NT2/D1 (cell line): ENCODE measurements around the gene MLH3.

ENCODE experiments used
- DNase-seq: peaks from one replicate; pipeline ENCODE4 v3.0.0-alpha.2; 2011; ENCODE audit warnings: low read depth, low spot score
- H3K27me3 ChIP-seq: 2 replicates; pipeline ENCODE4 v1.6.0; 2011; ENCODE audit warnings: mild to moderate bottlenecking; ENCODE audit not compliant: insufficient read length, insufficient read depth
- H3K36me3 ChIP-seq: 2 replicates; pipeline ENCODE4 v1.6.1; 2011; ENCODE audit warnings: mild to moderate bottlenecking, low read length, mixed read lengths; ENCODE audit not compliant: insufficient read depth, insufficient read length
- H3K4me1 ChIP-seq: 2 replicates; pipeline ENCODE4 v1.5.1; 2011; ENCODE audit not compliant: insufficient read depth, insufficient read length
- H3K4me3 ChIP-seq: 2 replicates; pipeline ENCODE4 v1.5.1; 2011; ENCODE audit warnings: low read depth; ENCODE audit not compliant: insufficient read length
- H3K9ac ChIP-seq: 2 replicates; pipeline ENCODE4 v1.6.0; 2011; ENCODE audit warnings: low read depth; ENCODE audit not compliant: insufficient read length
- H3K9me3 ChIP-seq: 2 replicates; pipeline ENCODE4 v1.5.1; 2011; ENCODE audit warnings: mild to moderate bottlenecking, low read length; ENCODE audit not compliant: insufficient read depth
- SUZ12 ChIP-seq: IDR thresholded peaks from 2 replicates; pipeline ENCODE4 v1.6.1; 2011; ENCODE audit not compliant: insufficient read length, insufficient read depth; ENCODE audit errors: extremely low read depth
- YY1 ChIP-seq: IDR thresholded peaks from 2 replicates; pipeline ENCODE4 v1.6.1; 2011; ENCODE audit not compliant: insufficient read length, insufficient read depth
- ZNF274 ChIP-seq: IDR thresholded peaks from 2 replicates; pipeline ENCODE4 v1.6.1; 2011; ENCODE audit warnings: mild to moderate bottlenecking, low read depth, low read length

Gene MLH3

GRCh38 chr14:75067212-75067611 lies 15.9 kb upstream of the MLH3 start:
- Histone ChIP-seq H3K4me3 (no peak overlapping the region), H3K9ac (no peak overlapping the region), H3K27me3 (no peaks in the 10 kb centered on the region), H3K9me3 (no peaks in the 10 kb centered on the region), H3K36me3 (peaks cover 2% of the 10 kb centered on the region), H3K4me1 (peaks cover 4% of the 10 kb centered on the region)
- TF ChIP-seq YY1, result no peak
- TF ChIP-seq ZNF274, result no peak
- no peak for TF ChIP-seq SUZ12
- no peak for DNase-seq

- DNase-seq, result no peak
- TF ChIP-seq YY1, result no peak
- no peak for TF ChIP-seq ZNF274
- TF ChIP-seq SUZ12, result no peak
- H3K27me3 ChIP-seq, result no peaks in the 10 kb centered on the region
- H3K4me1 ChIP-seq, result peaks cover 4% of the 10 kb centered on the region
- no peak overlapping the region for H3K9ac ChIP-seq
- peaks cover 2% of the 10 kb centered on the region for H3K36me3 ChIP-seq
- H3K4me3 ChIP-seq, result no peak overlapping the region
- H3K9me3 ChIP-seq, result no peaks in the 10 kb centered on the region
Observed at GRCh38 chr14:75066691-75067090, 15.4 kb upstream of the MLH3 start.

GRCh38 chr14:75064205-75064567 lies 12.9 kb upstream of the MLH3 start:
- no peak overlapping the region for H3K9ac ChIP-seq
- no peaks in the 10 kb centered on the region for H3K27me3 ChIP-seq
- no peak for DNase-seq
- H3K36me3 ChIP-seq, result peaks cover 22% of the 10 kb centered on the region
- TF ChIP-seq ZNF274 (no peak), YY1 (no peak), SUZ12 (no peak)
- no peak overlapping the region for H3K4me3 ChIP-seq
- peaks cover 10% of the 10 kb centered on the region; the same call in 1 of the 2 replicates for H3K9me3 ChIP-seq
- H3K4me1 ChIP-seq, result no peaks in the 10 kb centered on the region

GRCh38 chr14:75063491-75064204 lies 12.4 kb upstream of the MLH3 start, which contains the start of gene ACYP1:
ACYP1 (minus strand) TSS chr14:75064024; CDS start chr14:75063553, 471 bp downstream.
- peaks cover 22% of the 10 kb centered on the region for H3K36me3 ChIP-seq
- H3K4me1 ChIP-seq, result no peaks in the 10 kb centered on the region
- peaks cover 10% of the 10 kb centered on the region; the same call in 1 of the 2 replicates for H3K9me3 ChIP-seq
- TF ChIP-seq YY1 (no peak), SUZ12 (no peak), ZNF274 (no peak)
- peak within 1 kb of the TSS; percentile 76 for H3K4me3 ChIP-seq
- peak within 1 kb of the TSS; percentile 84 for H3K9ac ChIP-seq
- H3K27me3 ChIP-seq, result no peaks in the 10 kb centered on the region
- peak; percentile 61 for DNase-seq

- no peak for TF ChIP-seq ZNF274
- no peak for TF ChIP-seq YY1
- TF ChIP-seq SUZ12, result no peak
- Histone ChIP-seq H3K4me3 (peak overlapping the region; percentile 76), H3K36me3 (peaks cover 22% of the 10 kb centered on the region), H3K9ac (peak overlapping the region; percentile 84), H3K4me1 (no peaks in the 10 kb centered on the region), H3K27me3 (no peaks in the 10 kb centered on the region), H3K9me3 (peaks cover 10% of the 10 kb centered on the region; the same call in 1 of the 2 replicates)
- DNase-seq, result no peak
Observed at GRCh38 chr14:75063013-75063412, 11.7 kb upstream of the MLH3 start.

GRCh38 chr14:75060420-75060819 lies 9.2 kb upstream of the MLH3 start:
- H3K36me3 ChIP-seq, result peaks cover 22% of the 10 kb centered on the region
- no peak for TF ChIP-seq ZNF274
- TF ChIP-seq YY1, result no peak
- TF ChIP-seq SUZ12, result no peak
- no peaks in the 10 kb centered on the region for H3K27me3 ChIP-seq
- H3K9ac ChIP-seq, result no peak overlapping the region
- DNase-seq, result no peak
- H3K9me3 ChIP-seq, result peaks cover 10% of the 10 kb centered on the region; the same call in 1 of the 2 replicates
- H3K4me3 ChIP-seq, result no peak overlapping the region
- H3K4me1 ChIP-seq, result no peaks in the 10 kb centered on the region

- no peaks in the 10 kb centered on the region for H3K4me1 ChIP-seq
- peaks cover 22% of the 10 kb centered on the region for H3K36me3 ChIP-seq
- DNase-seq, result no peak
- TF ChIP-seq ZNF274 (no peak), SUZ12 (no peak), YY1 (no peak)
- no peaks in the 10 kb centered on the region for H3K27me3 ChIP-seq
- H3K9ac ChIP-seq, result no peak overlapping the region
- H3K9me3 ChIP-seq, result peaks cover 10% of the 10 kb centered on the region; the same call in 1 of the 2 replicates
- no peak overlapping the region for H3K4me3 ChIP-seq
Observed at GRCh38 chr14:75059642-75060041, 8.4 kb upstream of the MLH3 start.
